ENCODE results near the gene ACADL.

Gene ACADL

DNA sequence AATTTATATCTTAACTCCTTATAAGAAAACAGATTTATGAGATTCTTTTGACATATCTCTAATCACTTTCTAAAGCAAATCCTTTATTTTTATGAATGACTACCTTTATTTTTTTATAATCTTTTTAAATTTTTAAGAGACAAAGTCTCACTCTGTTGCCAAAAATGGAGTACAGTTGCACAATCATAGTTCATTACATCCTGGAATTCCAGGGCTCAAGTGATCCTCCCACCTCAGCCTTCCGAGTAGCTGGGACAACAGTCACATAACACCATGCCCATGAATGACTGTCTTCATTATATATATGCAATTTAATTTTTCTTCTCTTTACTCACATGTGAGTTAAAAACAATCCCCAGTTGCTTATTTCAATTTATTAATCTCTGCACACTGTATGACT is 21.7 kb downstream of the ACADL start:
- no CpG with 5 or more reads among the region's 1 CpG for WGBS (ENCODE audit: insufficient coverage)
- no peak for DNase-seq
- H3K9me3 ChIP-seq (ENCODE audit: control extremely low read depth in 1 of 5, control insufficient read depth in 4 of 5, insufficient read depth in 2 of 5, low read depth in 1 of 5, low read length in 4 of 5): no peaks in the 10 kb centered on the region
- CTCF ChIA-PET: interaction anchor here (0.9 to 1.1 kb wide), 2 partner anchors 8 to 225 kb away, joined by 3 to 4 read pairs; no protein-coding TSS in a partner anchor
- H3K4me1 ChIP-seq (ENCODE audit: control extremely low read depth in 1 of 4, control insufficient read depth in 4 of 4, insufficient read depth in 4 of 4, low read length in 3 of 4): peaks cover 0 to 3% (median under 1%) of the 10 kb centered on the region in 4 experiments
- POLR2A ChIA-PET: no interaction called here
- H3K36me3 ChIP-seq (ENCODE audit: control insufficient read depth in 4 of 4, insufficient read depth in 4 of 4, low read length in 3 of 4): no peaks in the 10 kb centered on the region
- H3K4me3 ChIP-seq (ENCODE audit: control insufficient read depth in 1 of 7, extremely low read depth in 1 of 7, insufficient read depth in 4 of 7, low read depth in 2 of 7, low read length in 6 of 7): no peak overlapping the region
- H3K27ac ChIP-seq (ENCODE audit: insufficient read depth in 1 of 2, low read depth in 1 of 2, low read length in 2 of 2, poor library complexity in 1 of 2, severe bottlenecking in 2 of 2): no peak overlapping the region
- H3K27me3 ChIP-seq (replicated peaks in 2 of 5; ENCODE audit: control insufficient read depth in 4 of 5, insufficient read depth in 5 of 5, low read length in 4 of 5): no peaks in the 10 kb centered on the region

DNA sequence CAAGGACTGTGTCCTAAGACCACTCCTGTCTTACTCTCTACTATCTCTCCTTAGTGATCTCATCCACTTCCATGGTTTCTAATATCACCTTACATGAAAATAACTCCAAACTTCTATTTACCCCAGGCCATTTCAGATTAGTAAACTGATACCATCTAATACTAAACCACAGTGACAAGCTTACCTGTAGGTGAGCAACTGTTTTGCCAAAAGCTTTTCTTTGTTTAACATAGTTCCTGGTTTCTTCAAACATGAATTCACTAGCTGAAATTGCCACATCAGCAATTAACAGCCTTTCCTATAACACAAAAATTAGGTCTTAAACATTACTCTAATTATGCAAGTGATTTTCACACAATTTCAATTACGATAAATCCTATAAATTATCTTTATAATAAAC is 22.1 kb downstream of the ACADL start:
- CTCF ChIA-PET: interaction anchor here (0.9 kb wide), 1 partner anchor 12 kb away, joined by 3 read pairs; no protein-coding TSS in a partner anchor
- Histone ChIP-seq H3K9me3 (ENCODE audit: control extremely low read depth in 1 of 5, control insufficient read depth in 4 of 5, insufficient read depth in 2 of 5, low read depth in 1 of 5, low read length in 4 of 5) (no peaks in the 10 kb centered on the region), H3K36me3 (ENCODE audit: control insufficient read depth in 4 of 4, insufficient read depth in 4 of 4, low read length in 3 of 4) (no peaks in the 10 kb centered on the region), H3K27ac (ENCODE audit: insufficient read depth in 1 of 2, low read depth in 1 of 2, low read length in 2 of 2, poor library complexity in 1 of 2, severe bottlenecking in 2 of 2) (no peak overlapping the region), H3K27me3 (replicated peaks in 2 of 5; ENCODE audit: control insufficient read depth in 4 of 5, insufficient read depth in 5 of 5, low read length in 4 of 5) (no peaks in the 10 kb centered on the region), H3K4me3 (ENCODE audit: control insufficient read depth in 1 of 7, extremely low read depth in 1 of 7, insufficient read depth in 4 of 7, low read depth in 2 of 7, low read length in 6 of 7) (no peak overlapping the region), H3K4me1 (ENCODE audit: control extremely low read depth in 1 of 4, control insufficient read depth in 4 of 4, insufficient read depth in 4 of 4, low read length in 3 of 4) (peaks cover 0 to 7% (median 4%) of the 10 kb centered on the region in 4 experiments)
- no CpG with 5 or more reads among the region's 1 CpG for WGBS (ENCODE audit: insufficient coverage)
- POLR2A ChIA-PET: no interaction called here
- DNase-seq: no peak

DNA sequence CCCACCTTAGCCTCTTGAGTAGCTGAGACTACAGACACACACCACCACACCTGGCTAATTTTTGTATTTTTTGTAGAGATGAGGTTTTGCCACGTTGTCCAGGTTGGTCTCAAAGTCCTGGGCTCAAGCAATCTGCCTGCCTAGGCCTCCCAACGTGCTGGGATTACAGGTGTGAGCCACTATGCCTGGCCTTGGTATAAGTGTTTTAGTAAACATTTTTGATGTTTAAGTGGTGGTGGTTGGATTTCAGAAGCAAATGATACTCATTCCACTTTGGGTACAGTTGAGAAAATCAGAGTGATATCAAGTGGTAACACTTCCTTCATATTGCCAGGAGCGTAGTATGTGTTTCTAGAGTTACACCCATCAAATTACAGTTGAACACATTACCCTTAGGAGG is 25.4 kb downstream of the ACADL start:
- POLR2A ChIA-PET: no interaction called here
- Histone ChIP-seq H3K4me1 (ENCODE audit: control extremely low read depth in 1 of 4, control insufficient read depth in 4 of 4, insufficient read depth in 4 of 4, low read length in 3 of 4) (peaks cover 0 to 13% (median 5%) of the 10 kb centered on the region in 4 experiments), H3K27me3 (replicated peaks in 2 of 5; ENCODE audit: control insufficient read depth in 4 of 5, insufficient read depth in 5 of 5, low read length in 4 of 5) (no peaks in the 10 kb centered on the region), H3K36me3 (ENCODE audit: control insufficient read depth in 4 of 4, insufficient read depth in 4 of 4, low read length in 3 of 4) (no peaks in the 10 kb centered on the region), H3K27ac (ENCODE audit: insufficient read depth in 1 of 2, low read depth in 1 of 2, low read length in 2 of 2, poor library complexity in 1 of 2, severe bottlenecking in 2 of 2) (no peak overlapping the region), H3K4me3 (ENCODE audit: control insufficient read depth in 1 of 7, extremely low read depth in 1 of 7, insufficient read depth in 4 of 7, low read depth in 2 of 7, low read length in 6 of 7) (no peak overlapping the region), H3K9me3 (ENCODE audit: control extremely low read depth in 1 of 5, control insufficient read depth in 4 of 5, insufficient read depth in 2 of 5, low read depth in 1 of 5, low read length in 4 of 5) (no peaks in the 10 kb centered on the region)
- 100% methylated on average over 2 of the region's 3 CpGs for WGBS (ENCODE audit: insufficient coverage)
- DNase-seq: no peak
- CTCF ChIA-PET: interaction anchor here (1.0 to 5.6 kb wide), 4 partner anchors 127 to 707 kb away, joined by 3 to 124 read pairs (median 6); no protein-coding TSS in a partner anchor

DNA sequence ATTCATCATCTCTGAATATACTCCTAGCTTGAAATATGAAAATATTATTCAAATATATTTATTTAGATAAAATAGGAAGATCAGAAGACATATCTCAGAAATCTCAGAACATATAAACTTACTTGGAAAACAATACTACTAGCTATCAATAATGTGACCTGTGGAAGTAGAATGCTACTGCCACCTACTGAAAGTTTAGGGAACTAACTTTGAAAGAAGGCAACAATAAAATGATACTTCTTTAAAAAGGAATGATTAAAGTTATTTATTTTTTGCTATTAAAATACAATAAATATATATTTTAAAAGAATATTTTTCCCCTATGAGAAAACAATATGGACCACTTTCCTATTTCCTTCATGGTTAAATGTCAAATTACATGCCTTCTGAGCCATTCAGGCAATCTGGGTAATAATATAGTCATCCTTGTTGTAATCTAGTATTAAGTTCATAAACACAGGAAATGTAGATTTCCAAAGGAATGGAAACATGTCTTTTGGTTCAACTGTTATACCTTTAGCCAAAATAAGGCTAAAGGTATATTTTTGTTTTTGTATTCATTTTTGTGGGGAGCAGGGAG is 26.0 kb downstream of the ACADL start:
- H3K36me3 ChIP-seq (ENCODE audit: control insufficient read depth in 4 of 4, insufficient read depth in 4 of 4, low read length in 3 of 4): no peaks in the 10 kb centered on the region
- peak; percentile 35 to 66 (median 56) for DNase-seq
- peaks cover 0 to 13% (median 5%) of the 10 kb centered on the region in 4 experiments for H3K4me1 ChIP-seq (ENCODE audit: control extremely low read depth in 1 of 4, control insufficient read depth in 4 of 4, insufficient read depth in 4 of 4, low read length in 3 of 4)
- no peaks in the 10 kb centered on the region for H3K27me3 ChIP-seq (replicated peaks in 2 of 5; ENCODE audit: control insufficient read depth in 4 of 5, insufficient read depth in 5 of 5, low read length in 4 of 5)
- ChIA-PET CTCF (interaction anchor here (0.7 to 5.6 kb wide), 12 partner anchors 9 to 863 kb away, joined by 3 to 124 read pairs (median 4); no protein-coding TSS in a partner anchor), POLR2A (no interaction called here)
- no peak overlapping the region for H3K27ac ChIP-seq (ENCODE audit: insufficient read depth in 1 of 2, low read depth in 1 of 2, low read length in 2 of 2, poor library complexity in 1 of 2, severe bottlenecking in 2 of 2)
- H3K9me3 ChIP-seq (ENCODE audit: control extremely low read depth in 1 of 5, control insufficient read depth in 4 of 5, insufficient read depth in 2 of 5, low read depth in 1 of 5, low read length in 4 of 5): no peaks in the 10 kb centered on the region
- H3K4me3 ChIP-seq (ENCODE audit: control insufficient read depth in 1 of 7, extremely low read depth in 1 of 7, insufficient read depth in 4 of 7, low read depth in 2 of 7, low read length in 6 of 7): no peak overlapping the region

DNA sequence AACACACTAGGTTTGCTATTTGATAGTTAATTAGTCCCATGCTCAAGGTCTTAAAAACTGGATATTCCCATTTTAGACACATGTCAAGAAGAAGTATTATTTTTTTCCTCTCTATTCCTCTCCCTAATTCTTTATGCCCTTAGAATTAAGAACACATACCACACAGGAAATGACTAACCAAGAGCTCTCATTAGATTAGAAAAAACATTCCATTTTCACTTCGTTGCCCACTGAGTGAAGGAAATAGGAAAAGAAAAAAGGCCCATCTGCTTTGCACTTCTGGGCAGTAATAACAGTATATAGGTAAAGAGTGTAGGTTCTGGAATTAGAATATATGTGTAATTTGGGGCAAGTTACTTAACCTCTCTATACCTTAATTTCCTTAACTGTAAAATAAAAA is 26.9 kb downstream of the ACADL start:
- CTCF ChIA-PET: interaction anchor here (0.7 to 5.6 kb wide), 8 partner anchors 10 to 233 kb away, joined by 3 to 124 read pairs (median 4); no protein-coding TSS in a partner anchor
- Histone ChIP-seq H3K9me3 (ENCODE audit: control extremely low read depth in 1 of 5, control insufficient read depth in 4 of 5, insufficient read depth in 2 of 5, low read depth in 1 of 5, low read length in 4 of 5) (no peaks in the 10 kb centered on the region), H3K27me3 (replicated peaks in 2 of 5; ENCODE audit: control insufficient read depth in 4 of 5, insufficient read depth in 5 of 5, low read length in 4 of 5) (no peaks in the 10 kb centered on the region), H3K4me3 (ENCODE audit: control insufficient read depth in 1 of 7, extremely low read depth in 1 of 7, insufficient read depth in 4 of 7, low read depth in 2 of 7, low read length in 6 of 7) (no peak overlapping the region), H3K27ac (ENCODE audit: insufficient read depth in 1 of 2, low read depth in 1 of 2, low read length in 2 of 2, poor library complexity in 1 of 2, severe bottlenecking in 2 of 2) (no peak overlapping the region), H3K4me1 (ENCODE audit: control extremely low read depth in 1 of 4, control insufficient read depth in 4 of 4, insufficient read depth in 4 of 4, low read length in 3 of 4) (peaks cover 0 to 13% (median 5%) of the 10 kb centered on the region in 4 experiments), H3K36me3 (ENCODE audit: control insufficient read depth in 4 of 4, insufficient read depth in 4 of 4, low read length in 3 of 4) (no peaks in the 10 kb centered on the region)
- POLR2A ChIA-PET: no interaction called here
- no CpG with 5 or more reads among the region's 1 CpG for WGBS (ENCODE audit: insufficient coverage)
- peak in 1 of 3 donors; percentile 31 for DNase-seq

DNA sequence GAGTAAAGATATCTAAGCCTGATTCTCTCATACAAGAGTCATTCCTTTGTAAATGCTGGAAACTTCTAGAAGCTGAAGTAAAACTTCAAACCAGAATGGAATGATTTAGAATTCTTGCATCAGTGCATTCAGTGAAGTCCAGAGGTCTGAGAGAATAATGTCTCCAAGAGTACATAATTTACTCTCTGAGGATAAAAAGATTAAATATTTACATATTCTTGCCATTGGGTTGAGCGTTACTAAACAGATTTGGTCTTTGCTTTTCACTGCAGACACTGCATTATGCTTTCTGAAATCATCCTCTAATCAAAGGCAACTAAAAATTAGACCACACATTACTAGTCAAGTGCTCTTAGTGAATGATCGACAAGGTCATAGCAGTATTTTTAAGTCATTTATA is 27.5 kb downstream of the ACADL start:
- no peaks in the 10 kb centered on the region for H3K36me3 ChIP-seq (ENCODE audit: control insufficient read depth in 4 of 4, insufficient read depth in 4 of 4, low read length in 3 of 4)
- H3K27ac ChIP-seq (ENCODE audit: insufficient read depth in 1 of 2, low read depth in 1 of 2, low read length in 2 of 2, poor library complexity in 1 of 2, severe bottlenecking in 2 of 2): no peak overlapping the region
- WGBS (ENCODE audit: insufficient coverage): no CpG with 5 or more reads among the region's 2 CpGs
- no peaks in the 10 kb centered on the region for H3K27me3 ChIP-seq (replicated peaks in 2 of 5; ENCODE audit: control insufficient read depth in 4 of 5, insufficient read depth in 5 of 5, low read length in 4 of 5)
- no peak for DNase-seq
- H3K9me3 ChIP-seq (ENCODE audit: control extremely low read depth in 1 of 5, control insufficient read depth in 4 of 5, insufficient read depth in 2 of 5, low read depth in 1 of 5, low read length in 4 of 5): no peaks in the 10 kb centered on the region
- ChIA-PET POLR2A (no interaction called here), CTCF (interaction anchor here (0.7 to 5.6 kb wide), 4 partner anchors 11 to 220 kb away, joined by 3 to 124 read pairs (median 4); no protein-coding TSS in a partner anchor)
- H3K4me1 ChIP-seq (ENCODE audit: control extremely low read depth in 1 of 4, control insufficient read depth in 4 of 4, insufficient read depth in 4 of 4, low read length in 3 of 4): peaks cover 0 to 13% (median 5%) of the 10 kb centered on the region in 4 experiments
- no peak overlapping the region for H3K4me3 ChIP-seq (ENCODE audit: control insufficient read depth in 1 of 7, extremely low read depth in 1 of 7, insufficient read depth in 4 of 7, low read depth in 2 of 7, low read length in 6 of 7)

DNA sequence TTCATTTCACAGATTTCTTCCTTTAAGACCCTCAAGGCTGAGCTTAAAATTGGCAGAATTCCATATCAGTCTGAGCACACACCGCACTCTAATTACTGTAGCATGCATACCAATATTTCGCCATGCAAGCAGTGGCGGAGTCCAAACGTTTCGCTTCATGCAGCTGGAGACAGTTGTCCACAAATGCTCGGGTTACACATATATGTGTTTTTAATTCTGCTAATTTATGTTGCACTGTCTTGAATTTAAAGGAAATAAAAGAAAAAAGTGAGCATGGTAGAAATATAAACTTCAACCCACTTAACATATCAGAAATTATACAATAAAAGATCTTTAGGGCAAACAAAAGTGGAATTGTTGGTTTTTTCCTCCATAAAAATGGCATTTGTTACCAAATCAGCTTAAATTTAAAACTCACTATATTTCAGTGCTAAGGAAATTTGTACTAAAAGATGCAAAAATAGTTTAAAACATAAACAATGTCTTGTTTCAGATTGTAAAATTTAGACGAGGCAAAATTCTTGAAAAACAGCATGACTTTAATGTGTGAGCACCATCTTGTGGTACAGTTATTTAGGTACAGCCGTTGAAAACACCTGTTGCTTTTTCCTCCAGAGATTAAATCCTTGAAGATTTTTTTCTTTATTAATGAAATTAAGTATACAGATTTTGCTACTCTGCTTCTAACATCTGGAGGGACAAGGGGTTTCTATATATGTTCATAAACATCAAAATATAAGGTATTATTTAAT is 30.0 kb downstream of the ACADL start:
- Histone ChIP-seq H3K27me3 (replicated peaks in 2 of 5; ENCODE audit: control insufficient read depth in 4 of 5, insufficient read depth in 5 of 5, low read length in 4 of 5) (no peaks in the 10 kb centered on the region), H3K4me1 (ENCODE audit: control extremely low read depth in 1 of 4, control insufficient read depth in 4 of 4, insufficient read depth in 4 of 4, low read length in 3 of 4) (peaks cover 0 to 13% (median 5%) of the 10 kb centered on the region in 4 experiments), H3K27ac (ENCODE audit: insufficient read depth in 1 of 2, low read depth in 1 of 2, low read length in 2 of 2, poor library complexity in 1 of 2, severe bottlenecking in 2 of 2) (no peak overlapping the region), H3K36me3 (ENCODE audit: control insufficient read depth in 4 of 4, insufficient read depth in 4 of 4, low read length in 3 of 4) (no peaks in the 10 kb centered on the region), H3K4me3 (ENCODE audit: control insufficient read depth in 1 of 7, extremely low read depth in 1 of 7, insufficient read depth in 4 of 7, low read depth in 2 of 7, low read length in 6 of 7) (peak overlapping the region in 2 of 7 experiments; percentile 5 to 68), H3K9me3 (ENCODE audit: control extremely low read depth in 1 of 5, control insufficient read depth in 4 of 5, insufficient read depth in 2 of 5, low read depth in 1 of 5, low read length in 4 of 5) (no peaks in the 10 kb centered on the region)
- ChIA-PET CTCF (interaction anchor here (0.6 to 5.6 kb wide), 18 partner anchors 8 to 226 kb away, joined by 3 to 124 read pairs (median 4); no protein-coding TSS in a partner anchor), POLR2A (no interaction called here)
- peak; percentile 61 to 73 (median 70) for DNase-seq
- WGBS (ENCODE audit: insufficient coverage): 73% methylated on average over 5 of the region's 8 CpGs
